Measurements from ENCODE around the gene KRT6A. TPM values are rescaled to one million over a fixed set of nuclear protein-coding genes. Genes with fewer than 3 reads are reported as not detected.

Gene KRT6A
- total and polyA plus RNA-seq, 2 of the 13 experiments (the other 11 are each of a cell fraction or from before 2014, with no cell fraction given), result 0.13 TPM; not detected in 1

GRCh38 chr12:52461693-52462092 is 31.4 kb downstream of the KRT6A start:
- WGBS (ENCODE audit: low lambda C conversion rate), result 0% methylated on average over 5 of the region's 5 CpGs
- no peak for TF ChIP-seq ZNF510 (CRISPR knock-in tag; IDR thresholded peaks at IDR 0.05; ENCODE audit: low read depth)
- TF ChIP-seq SIX1 (CRISPR knock-in tag; IDR thresholded peaks at IDR 0.05; ENCODE audit: borderline replicate concordance), result no peak
- no peak for TF ChIP-seq ZNF337 (CRISPR knock-in tag; IDR thresholded peaks at IDR 0.05; ENCODE audit: borderline replicate concordance, low read depth)
- TF ChIP-seq BRCA1 (CRISPR knock-in tag; IDR thresholded peaks at IDR 0.05), result no peak
- TF ChIP-seq USF2 (IDR thresholded peaks at IDR 0.05; ENCODE audit: low read depth, low read length), result no peak
- TF ChIP-seq USF2 (CRISPR knock-in tag; IDR thresholded peaks at IDR 0.05; ENCODE audit: borderline replicate concordance), result no peak
- no peak for TF ChIP-seq ELF4 (CRISPR knock-in tag; IDR thresholded peaks at IDR 0.05; ENCODE audit: borderline replicate concordance)
- no peak for TF ChIP-seq CBX1 (IDR thresholded peaks at IDR 0.05; ENCODE audit: low read depth)
- TF ChIP-seq ZFP36L2 (CRISPR knock-in tag; IDR thresholded peaks at IDR 0.05), result no peak
- TF ChIP-seq SUZ12 (IDR thresholded peaks at IDR 0.05; ENCODE audit: low read depth, low read length), result no peak
- no peak for TF ChIP-seq FOXA3 (CRISPR knock-in tag; IDR thresholded peaks at IDR 0.05)
- Histone ChIP-seq H3K9ac (ENCODE audit: insufficient read depth, low read depth, low read length) (no peak overlapping the region), H3K9me3 (ENCODE audit: low read length) (no peaks in the 10 kb centered on the region), H2AFZ (ENCODE audit: low read length) (no peak overlapping the region), H4K20me1 (ENCODE audit: insufficient read depth, low read length) (no peaks in the 10 kb centered on the region), H3K4me3 (replicated peaks in 1 of 3; ENCODE audit: insufficient read depth in 1 of 3, low read depth in 2 of 3, low read length in 3 of 3) (no peak overlapping the region), H3K27me3 (ENCODE audit: control insufficient read depth in 1 of 2, insufficient read depth in 2 of 2, low read length in 2 of 2) (no peaks in the 10 kb centered on the region; a peak in 1 of 5 replicates), H3K27ac (ENCODE audit: extremely low read length, insufficient read depth, low read length) (no peak overlapping the region), H3K36me3 (replicated peaks in 1 of 2; ENCODE audit: control insufficient read depth in 1 of 2, insufficient read depth in 2 of 2, low read length in 2 of 2) (no peaks in the 10 kb centered on the region), H3K79me2 (ENCODE audit: insufficient read depth, low read length) (no peaks in the 10 kb centered on the region), H3K4me2 (ENCODE audit: low read depth, low read length) (no peak overlapping the region), H3K4me1 (ENCODE audit: insufficient read depth, low read length) (no peaks in the 10 kb centered on the region)
- ChIA-PET POLR2A (no interaction called here), CTCF (ENCODE audit: low intra/inter-chr PET ratio, low total read pairs) (no interaction called here)
- FAIRE-seq (no peak), ATAC-seq (no peak), DNase-seq (ENCODE audit: low spot score) (no peak)
- intact Hi-C loops (cut with micrococcal nuclease; ENCODE audit: unreplicated experiment), result no loop called here
- BruUV-seq (replicated peaks), result no TSS peak
- in situ Hi-C loops (cut with HindIII; ENCODE audit: extremely low pct_ligation_motif_present, low pct_unique_long_range_greater_than_20kb), result no loop called here
